Measurements from ENCODE around the gene TRAF3IP1. TPM values are rescaled to one million over a fixed set of nuclear protein-coding genes. Genes with fewer than 3 reads are reported as not detected.
"Not testable (repeated sequence)": the region's sequence is repeated elsewhere in the genome, so short reads cannot be mapped to it uniquely, and the experiment has no call there.

TRAF3IP1 gene
- total RNA-seq, 1 experiment from 2014 or later, result 3.8 TPM

DNA sequence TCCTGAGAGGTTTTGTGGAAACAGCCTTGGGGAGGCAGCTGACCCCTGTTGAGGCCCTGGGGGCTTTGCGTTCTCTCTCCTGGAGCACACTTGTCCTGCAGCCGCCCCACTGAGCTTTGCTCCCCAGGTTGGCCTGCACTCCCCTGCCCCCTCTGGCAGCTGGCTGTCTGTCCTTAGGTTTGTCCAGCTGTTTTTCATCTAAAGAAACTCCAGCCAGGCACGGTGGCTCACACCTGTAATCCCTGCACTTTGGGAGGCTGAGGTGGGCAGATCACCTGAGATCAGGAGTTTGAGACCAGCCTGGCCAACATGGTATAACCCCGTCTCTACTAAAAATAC lies 84.9 kb downstream of the TRAF3IP1 start:
- H3K4me3 ChIP-seq, H3K9me3 ChIP-seq, H3K36me3 ChIP-seq, DNase-seq, H3K27me3 ChIP-seq: not testable (repeated sequence)

DNA sequence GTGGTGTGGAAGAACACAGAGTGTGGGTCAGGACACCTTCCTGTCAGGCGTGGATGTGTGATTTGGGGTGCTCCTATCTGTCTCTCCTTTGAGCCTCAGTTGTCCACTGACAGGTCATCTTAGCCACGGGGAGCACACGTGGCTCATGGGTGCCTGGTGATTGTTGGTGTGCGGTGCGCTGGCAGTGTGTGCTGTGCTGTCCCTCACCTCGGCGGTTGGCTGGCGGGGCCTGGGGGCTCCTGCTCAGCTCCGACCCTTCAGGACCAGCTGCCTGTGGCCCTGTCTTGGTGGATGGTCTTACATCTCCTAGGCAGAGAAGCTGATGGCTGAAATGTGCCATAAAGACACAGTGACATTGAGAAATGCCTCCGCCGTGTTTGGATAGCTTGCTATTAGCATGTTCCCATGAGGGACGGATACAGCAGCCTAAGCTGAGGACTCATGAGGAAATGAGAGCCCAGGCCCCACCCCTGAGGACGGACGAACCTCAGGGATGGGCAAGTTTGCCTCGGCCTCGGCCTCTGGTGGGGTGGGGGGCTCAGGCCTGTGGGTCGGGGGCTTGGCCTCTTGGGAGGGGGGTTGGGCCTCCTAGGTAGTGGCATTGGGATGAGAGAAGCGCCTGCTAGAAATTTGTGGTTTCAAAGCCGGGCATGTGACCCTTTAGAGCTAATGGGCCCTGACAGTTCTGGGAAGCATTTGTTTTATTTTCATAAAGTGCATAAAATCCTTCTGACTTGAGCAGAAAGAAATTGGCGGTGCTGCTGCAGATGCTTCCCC lies 86.1 kb downstream of the TRAF3IP1 start:
- no peak overlapping the region for H3K4me3 ChIP-seq
- no peak for DNase-seq

GRCh38 chr2:238406998-238407285 lies 86.6 kb downstream of the TRAF3IP1 start:
- no peak overlapping the region for H3K4me3 ChIP-seq
- no peaks in the 10 kb centered on the region for H3K27me3 ChIP-seq
- H3K36me3 ChIP-seq, result peaks cover 3% of the 10 kb centered on the region; the same call in 1 of the 2 replicates
- no peak for DNase-seq
- H3K9me3 ChIP-seq, result no peaks in the 10 kb centered on the region

More for the DNA sequence above, 86.1 kb downstream of the TRAF3IP1 start:
- Histone ChIP-seq H3K36me3 (peaks cover 6% of the 10 kb centered on the region; the same call in 1 of the 2 replicates), H3K9me3 (no peaks in the 10 kb centered on the region), H3K27me3 (no peaks in the 10 kb centered on the region)

GRCh38 chr2:238407566-238407965 lies 87.2 kb downstream of the TRAF3IP1 start:
- Histone ChIP-seq H3K27me3 (no peaks in the 10 kb centered on the region), H3K9me3 (no peaks in the 10 kb centered on the region), H3K36me3 (no peaks in the 10 kb centered on the region), H3K4me3 (no peak overlapping the region)
- DNase-seq, result no peak

DNA sequence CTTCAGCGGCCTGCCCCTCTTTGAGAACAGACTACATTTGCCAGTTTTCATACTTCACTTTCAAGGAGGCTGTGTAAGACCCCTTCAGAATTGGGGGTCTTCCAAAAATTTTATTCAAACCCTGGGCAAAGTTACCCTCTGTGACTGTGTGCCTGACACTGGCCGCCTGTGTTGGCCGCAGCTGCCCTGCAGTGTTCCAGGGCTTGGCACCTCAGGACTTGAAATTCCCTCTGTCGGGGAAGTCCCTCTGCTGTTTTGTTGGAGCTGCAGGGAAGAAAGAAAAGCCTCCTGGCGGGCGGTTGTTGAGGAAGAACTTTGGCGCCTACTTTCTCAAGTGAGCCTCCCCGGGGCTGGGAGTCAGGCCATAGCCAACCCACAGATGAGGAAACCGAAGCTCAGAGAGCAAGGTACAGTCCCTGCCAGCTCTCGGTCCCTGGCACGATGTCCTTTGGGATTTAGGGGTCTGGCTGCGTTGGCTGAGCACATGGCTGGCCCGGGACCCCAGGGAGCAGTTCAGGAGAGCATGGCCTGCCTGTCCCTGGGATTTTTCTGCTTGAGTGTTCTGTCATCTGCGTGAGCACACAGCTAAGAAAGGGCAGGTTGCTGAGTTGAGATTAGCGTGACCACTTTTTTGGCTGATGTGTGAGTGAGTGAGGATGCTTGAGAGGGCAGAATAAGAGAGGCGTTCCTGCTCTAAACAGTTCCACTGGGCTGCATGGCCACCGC lies 88.5 kb downstream of the TRAF3IP1 start:
- H3K4me3 ChIP-seq, result no peak overlapping the region
- H3K27me3 ChIP-seq, result no peaks in the 10 kb centered on the region
- no peaks in the 10 kb centered on the region for H3K9me3 ChIP-seq
- H3K36me3 ChIP-seq, result no peaks in the 10 kb centered on the region
- DNase-seq, result peak; percentile 46

DNA sequence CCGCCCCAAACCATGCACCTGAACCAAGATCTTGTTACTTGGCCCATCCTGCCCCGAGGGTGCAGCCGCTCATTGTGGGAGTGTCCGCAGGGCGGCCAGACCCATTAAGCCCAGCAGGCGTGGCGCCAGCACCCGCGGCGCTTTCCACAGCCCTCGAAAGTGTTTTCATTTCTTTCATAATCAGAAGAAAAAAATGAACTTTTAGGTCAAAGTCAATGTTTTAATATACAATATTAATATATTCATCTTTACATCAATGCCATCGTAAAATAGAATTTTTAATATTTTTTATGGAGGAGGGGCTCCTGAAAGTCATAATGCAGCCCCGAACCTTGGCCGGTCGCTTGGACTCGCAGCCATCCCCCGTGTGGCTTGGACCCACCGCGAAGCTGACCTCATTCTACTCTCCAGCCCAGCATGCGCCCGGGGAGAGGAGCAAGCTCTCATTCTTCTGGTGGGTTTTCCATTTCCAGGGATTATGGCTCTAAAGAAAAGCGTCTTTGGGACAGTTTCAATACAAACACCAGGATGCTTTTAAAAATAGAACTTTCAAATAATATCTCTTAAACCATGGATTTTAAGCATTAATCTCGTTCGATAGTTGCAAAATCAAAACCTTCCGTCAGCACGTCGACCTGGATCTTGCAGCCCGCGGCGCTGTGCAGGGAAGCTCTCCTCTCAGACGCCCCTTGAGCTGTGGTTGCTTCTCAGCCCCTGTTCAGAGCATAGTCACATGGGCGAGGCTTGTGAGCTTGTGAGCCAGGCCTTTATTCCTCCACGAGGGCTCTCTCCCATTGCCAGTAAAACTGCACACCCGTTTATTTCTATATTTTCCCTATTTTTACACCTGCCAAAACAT lies 89.3 kb downstream of the TRAF3IP1 start:
- DNase-seq, result no peak
- no peak overlapping the region for H3K4me3 ChIP-seq

DNA sequence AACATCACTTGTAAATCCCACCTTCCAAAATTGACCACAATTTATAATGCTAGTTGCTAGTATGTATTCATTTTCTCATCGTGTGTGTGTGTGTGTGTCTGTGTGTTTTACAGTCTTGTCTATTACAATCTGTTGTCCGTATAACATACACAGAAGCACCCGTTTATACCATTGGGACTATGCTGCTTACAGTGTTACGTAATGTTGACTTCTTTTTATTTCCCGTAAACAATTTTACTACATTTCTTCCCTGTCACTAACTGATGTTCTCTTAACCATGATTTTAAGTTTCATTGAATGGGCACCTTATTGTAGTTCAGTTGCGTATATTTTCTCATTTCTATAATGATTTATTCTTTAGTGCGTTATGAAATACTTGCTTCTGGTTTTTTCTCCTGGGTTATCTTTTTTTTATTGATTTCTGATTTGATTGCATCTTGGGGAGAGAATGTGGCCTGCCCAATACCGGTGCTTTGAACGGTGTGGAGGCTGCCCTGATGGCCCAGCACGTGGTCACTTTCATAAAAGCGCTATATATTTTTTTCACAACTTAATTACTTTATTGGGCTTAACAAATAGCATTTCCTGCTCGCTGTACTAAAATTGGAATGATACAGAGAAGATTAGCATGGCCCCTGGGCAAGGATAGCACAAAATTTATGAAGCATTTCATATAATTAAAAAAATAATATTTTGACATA lies 91.9 kb downstream of the TRAF3IP1 start:
- Histone ChIP-seq H3K36me3 (no peaks in the 10 kb centered on the region), H3K4me3 (no peak overlapping the region), H3K27me3 (no peaks in the 10 kb centered on the region), H3K9me3 (no peaks in the 10 kb centered on the region)
- DNase-seq, result no peak

More for the DNA sequence above, 89.3 kb downstream of the TRAF3IP1 start:
- H3K27me3 ChIP-seq, result no peaks in the 10 kb centered on the region
- H3K36me3 ChIP-seq, result no peaks in the 10 kb centered on the region
- no peaks in the 10 kb centered on the region for H3K9me3 ChIP-seq

DNA sequence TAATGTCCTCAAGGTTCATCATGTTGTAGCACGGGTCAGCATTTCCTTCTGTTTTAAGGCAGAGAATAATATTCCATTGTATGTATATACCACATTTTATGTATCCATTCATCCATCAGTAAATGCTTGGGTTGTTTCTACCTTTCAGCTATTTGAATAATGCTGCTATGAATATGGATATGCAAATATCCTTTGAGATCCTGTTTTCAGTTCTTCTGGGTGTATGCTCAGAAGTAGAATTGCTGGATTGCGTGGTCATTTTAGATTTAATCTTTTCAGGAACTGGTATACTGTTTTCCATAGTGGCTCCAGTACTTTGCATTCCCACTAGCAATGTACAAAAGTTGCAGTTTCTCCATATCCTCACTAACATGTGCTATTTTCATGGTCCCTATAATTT lies 93.0 kb downstream of the TRAF3IP1 start:
- Histone ChIP-seq H3K36me3 (no peaks in the 10 kb centered on the region), H3K4me3 (no peak overlapping the region)
- no peak for DNase-seq

DNA sequence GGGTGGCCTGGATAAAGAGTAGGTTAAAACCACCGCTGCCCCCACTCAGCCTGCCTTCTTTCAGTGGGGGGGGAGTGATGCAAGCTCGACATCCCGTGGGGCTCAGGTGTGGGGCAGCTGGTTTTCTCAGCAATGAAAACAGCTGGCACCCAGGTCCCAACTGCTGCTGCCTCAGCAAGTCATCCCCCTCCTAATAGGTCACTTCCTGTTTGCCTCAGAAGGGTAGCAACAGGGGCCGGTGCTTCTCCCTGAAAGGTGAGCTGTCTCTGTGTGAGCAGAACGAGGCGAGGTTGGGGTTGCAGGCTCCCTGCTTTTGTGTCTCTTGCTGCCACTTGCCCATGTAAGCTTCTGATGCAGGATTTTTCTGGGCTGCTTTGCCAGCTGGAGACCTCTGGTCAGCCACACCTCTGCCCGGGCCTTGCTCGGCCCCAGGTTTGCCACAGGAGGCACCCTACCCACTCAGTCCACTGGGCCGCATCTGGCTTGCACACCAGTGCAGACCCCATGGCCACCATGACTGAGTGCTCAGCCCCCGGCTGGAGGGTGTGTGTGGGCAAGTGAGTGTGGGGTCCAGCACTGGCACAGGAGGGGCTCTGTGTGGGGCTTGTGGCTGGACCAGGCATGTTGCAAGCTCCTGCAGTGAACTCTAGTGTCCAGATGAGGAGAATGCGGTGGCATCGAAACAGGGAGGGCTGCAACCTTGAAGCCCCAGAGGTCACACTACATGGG lies 94.9 kb downstream of the TRAF3IP1 start:
- DNase-seq, result no peak
- Histone ChIP-seq H3K4me3 (no peak overlapping the region), H3K36me3 (no peaks in the 10 kb centered on the region), H3K27me3 (no peaks in the 10 kb centered on the region), H3K9me3 (no peaks in the 10 kb centered on the region)

More for the DNA sequence above, 93.0 kb downstream of the TRAF3IP1 start:
- H3K27me3 ChIP-seq, result no peaks in the 10 kb centered on the region
- no peaks in the 10 kb centered on the region for H3K9me3 ChIP-seq

GRCh38 chr2:238415893-238416292 lies 95.6 kb downstream of the TRAF3IP1 start:
- Histone ChIP-seq H3K9me3 (no peaks in the 10 kb centered on the region), H3K36me3 (no peaks in the 10 kb centered on the region), H3K4me3 (no peak overlapping the region), H3K27me3 (no peaks in the 10 kb centered on the region)
- no peak for DNase-seq

- H3K9me3 ChIP-seq, result no peaks in the 10 kb centered on the region
- H3K36me3 ChIP-seq, result no peaks in the 10 kb centered on the region
- H3K4me3 ChIP-seq, result no peak overlapping the region
- no peaks in the 10 kb centered on the region for H3K27me3 ChIP-seq
- no peak for DNase-seq
Measured at GRCh38 chr2:238418196-238418998, 98.1 kb downstream of the TRAF3IP1 start.

GRCh38 chr2:238418999-238419546 lies 98.8 kb downstream of the TRAF3IP1 start:
- Histone ChIP-seq H3K9me3 (no peaks in the 10 kb centered on the region), H3K4me3 (no peak overlapping the region), H3K27me3 (no peaks in the 10 kb centered on the region), H3K36me3 (no peaks in the 10 kb centered on the region)
- no peak for DNase-seq

DNA sequence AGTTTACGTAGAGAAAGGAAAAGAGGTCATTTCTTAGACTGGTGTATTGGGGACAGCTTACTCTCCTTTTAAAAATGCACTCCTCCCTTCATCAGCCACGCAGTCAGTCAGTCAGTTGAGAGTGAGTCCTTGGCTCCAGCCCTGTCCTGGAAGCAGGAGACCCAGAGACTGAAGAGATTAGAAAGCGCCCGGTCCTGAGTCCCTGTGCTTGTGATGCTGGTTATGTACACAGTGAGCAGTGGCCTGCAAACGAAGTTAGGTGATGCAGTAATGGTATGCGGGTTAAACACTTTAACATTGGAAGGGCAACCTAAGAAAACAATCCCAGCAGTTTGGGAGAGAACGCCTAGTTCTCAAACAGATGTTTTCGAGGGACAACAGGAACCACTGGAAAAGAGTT lies 100.1 kb downstream of the TRAF3IP1 start:
- Histone ChIP-seq H3K9me3 (no peaks in the 10 kb centered on the region), H3K4me3 (no peak overlapping the region), H3K36me3 (no peaks in the 10 kb centered on the region), H3K27me3 (no peaks in the 10 kb centered on the region)
- no peak for DNase-seq

DNA sequence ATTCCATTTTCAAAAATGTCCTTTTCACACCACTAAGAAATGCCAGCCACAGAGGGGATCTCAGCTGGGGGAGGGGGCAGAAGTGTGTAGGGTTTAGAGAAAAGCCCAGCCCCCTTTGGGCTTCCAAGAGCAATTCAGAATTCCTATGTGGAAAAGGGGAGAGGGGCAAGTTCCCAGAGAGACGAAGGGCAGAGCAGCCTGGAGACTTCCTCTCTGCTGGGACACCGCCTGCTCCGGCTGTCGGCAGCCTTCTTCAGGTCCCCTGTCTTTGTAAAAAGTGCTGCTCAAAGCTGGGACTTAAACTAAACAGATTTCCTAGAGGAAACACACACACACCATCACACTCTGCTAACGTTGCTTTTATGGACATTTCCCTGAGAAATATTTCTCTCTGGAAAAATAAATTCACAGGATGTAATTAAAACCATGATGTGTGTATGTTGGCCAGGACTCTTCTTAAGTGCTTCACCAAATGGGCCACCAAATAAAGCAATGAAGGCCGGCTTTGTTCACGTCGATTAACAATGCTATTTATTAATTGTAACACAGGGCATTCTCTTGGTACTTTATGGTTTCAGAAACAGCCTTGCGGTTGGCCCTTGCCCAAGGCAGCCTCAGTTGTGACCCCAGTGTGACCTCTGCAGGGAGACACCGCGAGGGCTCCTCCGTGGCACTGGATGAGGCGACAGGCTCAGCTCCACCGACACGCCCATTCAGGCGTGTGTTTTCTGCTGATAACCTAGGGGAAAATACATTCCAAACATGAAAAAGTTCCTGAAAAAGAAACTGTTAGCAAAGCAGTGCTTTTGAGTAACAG lies 100.8 kb downstream of the TRAF3IP1 start:
- Histone ChIP-seq H3K4me3 (no peak overlapping the region), H3K36me3 (no peaks in the 10 kb centered on the region), H3K27me3 (no peaks in the 10 kb centered on the region), H3K9me3 (no peaks in the 10 kb centered on the region)
- DNase-seq, result no peak

- Histone ChIP-seq H3K4me3 (no peak overlapping the region), H3K27me3 (no peaks in the 10 kb centered on the region), H3K36me3 (no peaks in the 10 kb centered on the region), H3K9me3 (no peaks in the 10 kb centered on the region)
- no peak for DNase-seq
Measured at GRCh38 chr2:238421695-238422035, 101.3 kb downstream of the TRAF3IP1 start.

All from MG63 (cell line).